GM12878 (cell line): ENCODE results near the gene ZNF385A.

Experiments used
- EP300 ChIP-seq, 2 experiments: fragments of 150-350 bp in 1 of 2; IDR thresholded peaks; 2 replicates each; pipeline ENCODE4 v1.6.1; 2011 to 2012; ENCODE audit warnings: low read depth in 2 of 2, low read length in 2 of 2, borderline replicate concordance in 1 of 2, improper control_type of control experiment in 1 of 2, inconsistent platforms in 1 of 2; ENCODE audit not compliant: control insufficient read depth in 1 of 2
- HDAC6 ChIP-seq: fragments of 200-600 bp; sonication (generic); IDR thresholded peaks from one replicate; pipeline ENCODE4 v1.8.0; 2017; ENCODE audit warnings: antibody characterized with exemption; ENCODE audit not compliant: unreplicated experiment
- PAX8 ChIP-seq: fragments of 450-650 bp; IDR thresholded peaks from 2 replicates; pipeline ENCODE4 v1.6.1; 2017; ENCODE audit warnings: mild to moderate bottlenecking, moderate library complexity
- POLR2AphosphoS5 ChIP-seq: IDR thresholded peaks from 2 replicates; pipeline ENCODE4 v1.6.1; 2011; ENCODE audit warnings: mild to moderate bottlenecking, low read length, inconsistent platforms
- RAD21 ChIP-seq: IDR thresholded peaks from 2 replicates; pipeline ENCODE4 v1.6.1; 2011; ENCODE audit warnings: mild to moderate bottlenecking, low read depth, low read length, moderate library complexity; ENCODE audit not compliant: insufficient read depth
- SP1 ChIP-seq: IDR thresholded peaks from one replicate; pipeline ENCODE4 v1.6.1; 2011; ENCODE audit warnings: low read depth, low read length
- TF ChIP-seq, protein P1 (sequence below): fragments of 450-650 bp; IDR thresholded peaks from 2 replicates; pipeline ENCODE4 v1.6.1; 2016; ENCODE audit warnings: mild to moderate bottlenecking
- TF ChIP-seq, protein P2 (sequence below): IDR thresholded peaks from 2 replicates; pipeline ENCODE4 v1.6.1; 2012; ENCODE audit warnings: low read depth, low read length, improper control_type of control experiment
- TF ChIP-seq, protein P3 (sequence below): IDR thresholded peaks from 2 replicates; pipeline ENCODE4 v1.6.1; 2012; ENCODE audit warnings: low read depth, low read length, improper control_type of control experiment
- TF ChIP-seq, protein P4 (sequence below), 3 experiments: IDR thresholded peaks in 2 of 3; conservative IDR thresholded peaks in 1 of 3; 2 replicates each; pipeline ENCODE4 v1.5.1; 2011; ENCODE audit warnings: low read depth in 3 of 3, low read length in 3 of 3, mild to moderate bottlenecking in 3 of 3, control low read depth in 2 of 3, moderate library complexity in 2 of 3, inconsistent platforms in 1 of 3, mixed read lengths in 1 of 3; ENCODE audit not compliant: control insufficient read depth in 2 of 3, insufficient read depth in 1 of 3; ENCODE audit errors: extremely low read depth in 1 of 3
- TF ChIP-seq, protein P5 (sequence below): fragments of 450-650 bp; IDR thresholded peaks from 2 replicates; pipeline ENCODE4 v1.6.1; 2017; ENCODE audit warnings: low read depth, mild to moderate bottlenecking, moderate library complexity

DNA sequence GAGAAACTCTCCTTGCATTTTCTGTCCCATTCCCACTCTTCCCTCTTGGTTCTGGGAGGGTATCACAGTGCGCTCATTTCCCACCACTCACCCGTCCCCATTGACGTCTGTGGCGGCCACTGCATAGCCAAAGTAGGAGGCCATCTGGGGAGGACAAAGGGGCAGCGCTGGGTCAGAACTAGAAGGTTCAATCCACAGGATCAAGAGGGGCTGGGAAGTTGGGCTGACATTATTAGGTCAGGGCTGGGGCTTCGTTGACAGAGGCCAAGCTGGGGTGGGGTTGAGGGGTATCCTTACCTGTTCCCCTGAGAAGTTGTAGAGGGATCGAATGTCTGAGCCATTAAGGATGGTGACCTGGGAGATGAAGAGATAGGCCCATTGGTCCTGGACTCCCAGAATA is 21.0 kb upstream of the ZNF385A start:
- no peak for TF ChIP-seq EP300 (IDR thresholded peaks at IDR 0.05; ENCODE audit: borderline replicate concordance in 1 of 2, control insufficient read depth in 1 of 2, low read depth in 2 of 2, low read length in 2 of 2)
- TF ChIP-seq, protein P1, sequence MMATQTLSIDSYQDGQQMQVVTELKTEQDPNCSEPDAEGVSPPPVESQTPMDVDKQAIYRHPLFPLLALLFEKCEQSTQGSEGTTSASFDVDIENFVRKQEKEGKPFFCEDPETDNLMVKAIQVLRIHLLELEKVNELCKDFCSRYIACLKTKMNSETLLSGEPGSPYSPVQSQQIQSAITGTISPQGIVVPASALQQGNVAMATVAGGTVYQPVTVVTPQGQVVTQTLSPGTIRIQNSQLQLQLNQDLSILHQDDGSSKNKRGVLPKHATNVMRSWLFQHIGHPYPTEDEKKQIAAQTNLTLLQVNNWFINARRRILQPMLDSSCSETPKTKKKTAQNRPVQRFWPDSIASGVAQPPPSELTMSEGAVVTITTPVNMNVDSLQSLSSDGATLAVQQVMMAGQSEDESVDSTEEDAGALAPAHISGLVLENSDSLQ, result no peak
- TF ChIP-seq, protein P2, sequence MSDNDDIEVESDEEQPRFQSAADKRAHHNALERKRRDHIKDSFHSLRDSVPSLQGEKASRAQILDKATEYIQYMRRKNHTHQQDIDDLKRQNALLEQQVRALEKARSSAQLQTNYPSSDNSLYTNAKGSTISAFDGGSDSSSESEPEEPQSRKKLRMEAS, result no peak
- TF ChIP-seq, protein P3, sequence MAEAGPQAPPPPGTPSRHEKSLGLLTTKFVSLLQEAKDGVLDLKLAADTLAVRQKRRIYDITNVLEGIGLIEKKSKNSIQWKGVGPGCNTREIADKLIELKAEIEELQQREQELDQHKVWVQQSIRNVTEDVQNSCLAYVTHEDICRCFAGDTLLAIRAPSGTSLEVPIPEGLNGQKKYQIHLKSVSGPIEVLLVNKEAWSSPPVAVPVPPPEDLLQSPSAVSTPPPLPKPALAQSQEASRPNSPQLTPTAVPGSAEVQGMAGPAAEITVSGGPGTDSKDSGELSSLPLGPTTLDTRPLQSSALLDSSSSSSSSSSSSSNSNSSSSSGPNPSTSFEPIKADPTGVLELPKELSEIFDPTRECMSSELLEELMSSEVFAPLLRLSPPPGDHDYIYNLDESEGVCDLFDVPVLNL, result no peak
- TF ChIP-seq, protein P4, sequence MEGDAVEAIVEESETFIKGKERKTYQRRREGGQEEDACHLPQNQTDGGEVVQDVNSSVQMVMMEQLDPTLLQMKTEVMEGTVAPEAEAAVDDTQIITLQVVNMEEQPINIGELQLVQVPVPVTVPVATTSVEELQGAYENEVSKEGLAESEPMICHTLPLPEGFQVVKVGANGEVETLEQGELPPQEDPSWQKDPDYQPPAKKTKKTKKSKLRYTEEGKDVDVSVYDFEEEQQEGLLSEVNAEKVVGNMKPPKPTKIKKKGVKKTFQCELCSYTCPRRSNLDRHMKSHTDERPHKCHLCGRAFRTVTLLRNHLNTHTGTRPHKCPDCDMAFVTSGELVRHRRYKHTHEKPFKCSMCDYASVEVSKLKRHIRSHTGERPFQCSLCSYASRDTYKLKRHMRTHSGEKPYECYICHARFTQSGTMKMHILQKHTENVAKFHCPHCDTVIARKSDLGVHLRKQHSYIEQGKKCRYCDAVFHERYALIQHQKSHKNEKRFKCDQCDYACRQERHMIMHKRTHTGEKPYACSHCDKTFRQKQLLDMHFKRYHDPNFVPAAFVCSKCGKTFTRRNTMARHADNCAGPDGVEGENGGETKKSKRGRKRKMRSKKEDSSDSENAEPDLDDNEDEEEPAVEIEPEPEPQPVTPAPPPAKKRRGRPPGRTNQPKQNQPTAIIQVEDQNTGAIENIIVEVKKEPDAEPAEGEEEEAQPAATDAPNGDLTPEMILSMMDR (IDR thresholded peaks at IDR 0.05 in 2 of 3, conservative IDR thresholded peaks at IDR 0.05 in 1 of 3; ENCODE audit: control insufficient read depth in 2 of 3, extremely low read depth in 1 of 3, insufficient read depth in 1 of 3, low read depth in 3 of 3, low read length in 3 of 3), result no peak
- TF ChIP-seq, protein P5, sequence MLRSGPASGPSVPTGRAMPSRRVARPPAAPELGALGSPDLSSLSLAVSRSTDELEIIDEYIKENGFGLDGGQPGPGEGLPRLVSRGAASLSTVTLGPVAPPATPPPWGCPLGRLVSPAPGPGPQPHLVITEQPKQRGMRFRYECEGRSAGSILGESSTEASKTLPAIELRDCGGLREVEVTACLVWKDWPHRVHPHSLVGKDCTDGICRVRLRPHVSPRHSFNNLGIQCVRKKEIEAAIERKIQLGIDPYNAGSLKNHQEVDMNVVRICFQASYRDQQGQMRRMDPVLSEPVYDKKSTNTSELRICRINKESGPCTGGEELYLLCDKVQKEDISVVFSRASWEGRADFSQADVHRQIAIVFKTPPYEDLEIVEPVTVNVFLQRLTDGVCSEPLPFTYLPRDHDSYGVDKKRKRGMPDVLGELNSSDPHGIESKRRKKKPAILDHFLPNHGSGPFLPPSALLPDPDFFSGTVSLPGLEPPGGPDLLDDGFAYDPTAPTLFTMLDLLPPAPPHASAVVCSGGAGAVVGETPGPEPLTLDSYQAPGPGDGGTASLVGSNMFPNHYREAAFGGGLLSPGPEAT, result no peak
- TF ChIP-seq HDAC6, result no peak
- no peak for TF ChIP-seq RAD21
- no peak for TF ChIP-seq SP1
- no peak for TF ChIP-seq PAX8
- no peak for TF ChIP-seq POLR2AphosphoS5
